Measurements from ENCODE around the gene THOC2. TPM values are rescaled to one million over a fixed set of nuclear protein-coding genes. Genes with fewer than 3 reads are reported as not detected.

The THOC2 gene
- 74.3 and 124 TPM in 2 replicates for total RNA-seq

DNA sequence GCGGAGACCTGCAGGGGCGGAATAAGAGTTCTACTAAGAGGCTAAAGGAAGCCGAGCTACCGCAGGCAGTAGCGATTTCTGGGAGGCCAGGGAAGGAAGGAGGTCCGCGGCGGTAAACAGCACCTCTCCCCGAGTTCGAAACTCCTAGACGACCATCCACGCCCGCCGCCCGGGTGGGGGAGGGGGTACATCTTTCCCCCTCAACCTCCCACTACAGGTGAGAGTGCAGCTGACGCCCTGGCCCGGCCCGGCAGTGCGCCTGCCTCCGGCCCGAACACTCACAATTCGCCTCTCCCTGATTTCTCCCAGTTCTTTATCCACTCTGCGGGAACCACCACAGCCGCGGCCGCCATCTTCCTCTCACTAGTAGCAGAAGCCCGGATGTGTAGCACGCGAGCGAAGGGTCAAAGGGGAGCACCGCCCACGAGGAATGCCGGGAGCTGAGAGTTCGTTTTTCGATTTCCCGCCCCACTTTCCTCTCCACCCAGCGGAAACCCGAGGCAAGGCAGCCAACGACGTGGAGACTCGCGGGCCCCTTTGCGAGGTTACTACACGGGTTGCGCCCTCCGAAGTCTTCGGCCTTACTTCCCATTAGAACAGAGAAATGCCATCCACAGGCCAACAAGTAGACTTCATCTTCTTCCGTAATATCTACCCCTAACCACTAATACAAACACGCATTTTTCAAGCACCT is at the start of gene THOC2:
Gene THOC2, minus strand, starts transcription at position 383 of the 694 bp plus-strand sequence. Its CDS starts 30 bp downstream, at position 353.

Small RNA genes within 50 kb of the gene (small RNA-seq; reads per million reads assigned to genes)
- gene AL030996.1: not detected
- gene RNU7-69P: not detected

Other genes with a start within 250 kb of the THOC2 start
- 18.1 and 25.3 TPM in 2 replicates for gene XIAP, start 127.0 kb upstream of the THOC2 start, total RNA-seq
- gene STAG2, start 228.7 kb upstream of the THOC2 start, total RNA-seq: 53.6 and 60.9 TPM in 2 replicates

Measured in placental epithelial cell (primary cell).